GM19099 (cell line): Measurements from ENCODE around the gene ADAMTS16.

Source experiments
- POLR2A ChIP-seq: IDR thresholded peaks from 3 replicates; pipeline ENCODE4 v1.6.1; 2011; ENCODE audit warnings: low read depth; ENCODE audit not compliant: insufficient read length; ENCODE audit errors: extremely low read depth

Gene ADAMTS16

DNA sequence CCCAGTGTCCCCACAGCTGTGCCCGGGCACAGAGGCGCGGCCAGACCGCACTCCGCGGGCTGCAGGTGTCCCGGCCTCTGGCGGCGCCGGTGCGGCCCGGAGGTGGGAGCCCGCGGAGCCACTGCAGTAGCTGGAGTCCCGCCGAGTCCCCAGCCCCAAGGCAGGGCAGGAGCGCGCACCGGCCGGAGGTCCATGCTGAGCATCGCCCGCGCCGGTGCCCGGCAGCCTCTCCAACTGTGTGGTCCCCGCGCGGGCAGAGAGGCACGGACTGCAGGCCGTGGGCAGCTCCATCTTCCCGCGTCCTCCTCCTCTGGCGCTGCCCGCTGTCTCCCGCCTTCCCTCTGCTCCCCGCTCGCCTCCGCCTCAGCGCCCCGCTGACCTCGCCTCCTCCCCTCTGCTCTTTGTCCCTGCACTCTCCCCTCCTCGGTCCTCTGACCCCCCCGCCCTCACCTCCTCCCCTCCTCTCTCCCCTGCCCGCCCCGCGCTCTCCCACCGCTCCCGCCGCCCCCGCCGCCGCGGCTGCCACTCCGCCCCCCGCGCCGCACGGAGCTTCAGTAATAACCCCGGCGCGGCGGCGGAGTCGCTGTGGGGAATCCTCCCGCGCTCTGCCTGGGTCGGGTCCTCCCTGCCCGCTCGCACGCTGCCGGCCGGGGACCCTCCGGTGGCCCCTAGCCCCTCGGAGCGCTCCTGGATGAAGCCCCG is at the start of gene ADAMTS16:
Gene ADAMTS16 (plus strand): TSS at position 554 of the 702 bp plus-strand sequence. CDS start 138 bp downstream, at position 692.
- no peak for TF ChIP-seq POLR2A

DNA sequence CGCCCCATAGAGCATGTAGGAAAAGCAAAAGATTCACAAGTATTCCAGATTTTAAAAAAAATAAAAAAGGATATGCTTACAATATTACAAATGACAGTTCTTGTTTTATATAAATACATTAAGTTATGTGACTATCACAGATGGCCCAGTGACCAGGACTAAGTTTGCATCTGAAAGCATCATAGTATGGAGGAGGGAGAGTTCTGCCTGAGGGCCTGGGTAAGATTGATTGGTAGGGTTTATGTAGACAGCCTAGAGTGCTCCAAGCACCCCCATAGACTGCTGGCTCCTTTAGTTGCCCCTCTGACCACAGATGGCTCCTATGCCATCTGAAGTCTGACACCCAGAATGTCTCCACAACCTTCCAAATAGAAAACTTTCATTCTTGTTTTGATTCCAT is 48.0 kb upstream of the ADAMTS16 start:
- no peak for TF ChIP-seq POLR2A

DNA sequence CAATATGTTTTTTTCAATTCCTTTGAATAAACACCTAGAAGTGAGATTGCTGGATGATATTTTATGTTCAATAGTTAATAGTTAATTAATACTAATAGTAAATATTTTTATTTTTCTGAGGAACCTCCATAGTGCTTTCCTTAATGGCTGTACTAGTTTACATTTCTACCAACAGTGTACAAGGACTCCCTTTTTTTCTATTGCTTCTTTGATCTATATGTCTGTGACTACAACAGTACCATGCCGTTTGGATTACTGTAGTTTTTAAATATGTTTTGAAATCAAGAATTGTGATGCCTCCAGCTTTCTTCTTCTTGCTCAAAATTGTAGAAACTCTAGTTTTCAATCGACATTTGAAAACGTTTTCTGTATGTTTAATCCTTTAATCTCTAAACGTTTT is 39.5 kb upstream of the ADAMTS16 start:
- no peak for TF ChIP-seq POLR2A

- TF ChIP-seq POLR2A, result no peak
Observed at GRCh38 chr5:5101676-5102075, 38.5 kb upstream of the ADAMTS16 start.

DNA sequence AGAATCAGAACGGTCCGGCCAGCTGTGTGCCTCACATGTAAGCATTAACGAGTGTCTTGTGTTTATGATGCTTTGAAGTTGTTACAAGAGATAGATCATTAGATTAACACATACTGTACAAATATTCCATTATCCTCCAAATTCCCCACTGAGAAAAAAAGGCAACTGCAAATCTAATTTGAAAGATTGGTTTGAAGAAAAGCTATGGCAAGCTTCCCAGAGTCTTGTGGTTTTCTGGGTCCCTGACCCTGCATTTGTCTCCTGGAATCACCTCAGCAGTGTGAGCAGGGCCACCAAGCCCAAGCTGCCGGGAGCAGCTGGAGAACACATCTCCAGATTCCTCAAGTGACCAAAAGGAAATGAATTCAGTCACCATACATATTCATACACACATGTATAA is 36.9 kb upstream of the ADAMTS16 start:
- no peak for TF ChIP-seq POLR2A

- TF ChIP-seq POLR2A, result no peak
Observed at GRCh38 chr5:5104550-5104949, 35.6 kb upstream of the ADAMTS16 start.

DNA sequence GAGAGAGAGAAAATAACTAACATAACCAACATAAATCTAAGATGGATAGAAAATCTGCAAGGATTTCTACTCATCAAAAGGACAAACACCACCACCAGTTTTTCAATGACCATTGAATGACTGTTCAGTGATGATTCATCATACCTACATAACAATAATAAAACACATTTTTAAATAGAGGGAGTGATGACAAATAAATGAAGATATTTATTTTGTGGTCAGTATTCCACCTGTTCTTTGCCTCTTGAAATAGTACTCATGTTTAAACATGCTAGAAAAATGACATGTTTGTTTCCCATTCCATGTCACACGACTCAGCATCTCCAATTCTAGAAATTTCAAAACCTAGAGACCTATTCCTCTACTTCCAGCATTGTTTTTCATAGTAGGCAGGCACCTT is 34.6 kb upstream of the ADAMTS16 start:
- no peak for TF ChIP-seq POLR2A

GRCh38 chr5:5116956-5117355 is 23.2 kb upstream of the ADAMTS16 start:
- TF ChIP-seq POLR2A, result no peak

DNA sequence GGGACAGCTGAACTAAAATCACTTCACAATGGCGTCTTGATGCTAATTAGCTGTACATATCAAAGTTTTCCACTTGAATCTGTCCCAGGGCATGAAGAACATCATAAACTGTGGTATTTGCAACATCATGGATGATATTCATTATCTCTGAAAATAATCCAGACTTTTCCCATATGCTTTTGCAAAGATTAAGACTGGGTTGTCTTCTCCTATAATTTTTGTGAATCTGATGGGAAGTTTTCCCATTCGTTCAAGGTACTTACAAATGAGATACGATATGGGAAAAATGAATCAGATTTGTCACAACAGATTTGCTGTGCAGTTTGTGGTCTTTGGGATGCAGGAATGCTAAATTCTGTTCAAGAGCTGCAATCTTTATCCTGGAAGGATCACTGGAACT is 17.4 kb upstream of the ADAMTS16 start:
- no peak for TF ChIP-seq POLR2A

GRCh38 chr5:5124231-5124630 is 15.9 kb upstream of the ADAMTS16 start:
- no peak for TF ChIP-seq POLR2A

GRCh38 chr5:5126444-5126843 is 13.7 kb upstream of the ADAMTS16 start:
- no peak for TF ChIP-seq POLR2A

DNA sequence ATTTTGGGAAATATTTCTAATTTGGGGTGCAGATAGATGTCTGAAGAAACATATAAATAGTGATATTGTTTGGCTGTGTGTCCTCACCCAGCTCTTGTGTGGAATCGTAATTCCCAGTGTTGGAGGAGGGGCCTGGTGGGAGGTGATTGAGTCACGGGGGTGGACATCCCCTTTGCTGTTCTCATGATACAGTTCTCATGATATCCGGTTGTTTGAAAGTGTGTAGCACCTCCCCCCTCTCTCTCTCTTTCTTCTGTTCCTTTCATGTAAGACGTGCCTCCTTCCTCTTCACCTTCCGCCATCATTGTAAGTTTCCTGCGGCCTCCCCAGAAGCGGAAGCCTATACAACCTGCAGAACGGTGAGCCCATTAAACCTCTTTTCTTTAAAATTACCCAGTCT is 11.4 kb upstream of the ADAMTS16 start:
- no peak for TF ChIP-seq POLR2A

- TF ChIP-seq POLR2A, result no peak
Observed at GRCh38 chr5:5132234-5132633, 7.9 kb upstream of the ADAMTS16 start.

DNA sequence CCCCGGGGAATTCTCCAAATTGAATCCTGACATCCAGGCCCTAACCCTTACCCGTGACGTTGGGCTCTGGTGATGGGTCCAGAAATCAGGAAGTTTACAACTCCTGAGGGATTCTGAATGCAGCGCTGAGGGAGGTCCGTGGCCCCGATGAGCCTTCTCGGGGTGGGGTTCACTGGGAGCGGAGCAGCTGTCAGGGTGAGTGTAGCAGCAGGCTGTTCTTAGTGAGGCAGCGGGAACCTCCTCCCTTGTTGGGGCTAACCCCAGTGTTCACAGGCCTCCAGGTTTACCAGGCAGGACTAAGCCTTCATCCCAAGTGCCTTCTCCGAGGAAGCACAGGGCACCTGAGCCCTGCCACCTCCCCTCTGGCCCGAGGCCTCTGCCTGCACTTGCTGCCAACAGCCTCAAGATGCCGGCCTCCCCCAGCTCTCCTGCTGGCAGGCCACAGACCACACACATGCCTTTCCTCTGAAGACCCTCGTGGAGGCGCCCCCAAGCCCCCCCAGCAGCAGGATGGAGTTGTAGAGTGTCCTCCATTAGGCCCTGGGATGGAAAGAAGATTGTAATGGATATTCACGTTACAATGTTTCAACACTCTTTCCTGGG is 7.3 kb upstream of the ADAMTS16 start:
- no peak for TF ChIP-seq POLR2A

DNA sequence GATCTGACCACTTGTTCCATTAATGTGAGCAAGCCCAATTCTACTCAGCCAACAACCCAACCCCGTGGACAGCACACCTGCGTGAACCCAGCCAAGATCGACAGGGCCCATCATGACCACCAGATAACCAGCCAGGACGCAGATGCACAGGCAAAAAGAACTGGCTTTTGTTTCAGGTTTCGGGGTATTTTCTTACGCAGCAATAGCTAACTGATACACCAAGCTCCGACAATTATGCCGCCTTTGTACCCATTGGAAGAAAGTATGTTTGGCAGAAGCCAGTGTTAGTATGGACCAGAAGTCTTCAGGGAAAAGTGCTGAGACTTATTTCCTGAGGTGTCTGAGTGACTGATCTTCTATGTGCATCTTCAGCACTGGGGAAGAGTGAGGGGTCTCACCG is 6.0 kb upstream of the ADAMTS16 start:
- no peak for TF ChIP-seq POLR2A

DNA sequence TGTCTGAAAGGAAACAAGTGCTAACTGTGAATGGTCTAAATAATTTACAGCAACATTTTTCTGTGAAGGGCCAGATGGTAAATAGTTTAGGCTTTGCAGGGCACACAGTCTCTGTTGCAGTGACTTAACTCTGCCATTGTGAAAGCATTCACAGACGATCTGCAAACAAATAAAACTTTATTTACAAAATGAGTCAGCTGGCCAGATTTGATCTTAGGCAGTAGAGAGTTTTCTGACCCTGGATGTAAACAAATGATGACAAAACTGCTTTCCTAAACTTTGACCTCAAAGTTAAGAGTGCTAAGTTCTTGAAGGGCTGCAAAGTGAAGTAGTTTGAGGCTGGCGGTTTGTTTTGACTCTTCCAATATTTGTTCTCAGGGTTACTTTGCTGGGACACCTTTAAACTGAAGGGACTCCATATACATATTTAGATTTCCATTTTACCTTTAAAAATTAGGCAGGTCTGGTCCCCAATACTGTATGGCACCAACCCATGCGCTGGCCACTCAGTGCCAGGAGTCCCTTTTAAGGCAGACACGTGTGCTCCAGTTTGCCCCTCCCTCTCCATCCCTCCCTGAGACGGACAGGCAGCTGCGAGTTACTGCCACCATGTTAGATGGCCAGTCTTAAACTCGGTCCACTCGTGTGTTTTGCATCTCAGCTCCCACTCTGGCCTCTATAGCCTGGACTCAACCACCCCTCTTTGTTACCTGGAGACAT is 4.0 kb upstream of the ADAMTS16 start:
- TF ChIP-seq POLR2A, result no peak
